WTC11 (cell line): ENCODE data around the gene PTPRK.

Experiments used
- CREB1 ChIP-seq: sonication (generic); formaldehyde crosslinking; IDR thresholded peaks from 2 replicates; pipeline ENCODE4 v1.8.0; 2023; ENCODE audit warnings: mild to moderate bottlenecking, missing genetic modification reagents
- MAX ChIP-seq: sonication (generic); formaldehyde crosslinking; IDR thresholded peaks from 2 replicates; pipeline ENCODE4 v1.8.0; 2022; ENCODE audit warnings: mild to moderate bottlenecking, missing genetic modification reagents
- ZMAT4 ChIP-seq: fragments of 250-450 bp; sonication (Bioruptor Pico); IDR thresholded peaks from 2 replicates; pipeline ENCODE4 v1.9.0; 2021; ENCODE audit warnings: mild to moderate bottlenecking
- TF ChIP-seq, protein P1 (sequence below): fragments of 200-600 bp; IDR thresholded peaks from 2 replicates; pipeline ENCODE4 v1.8.0; 2022; ENCODE audit warnings: antibody characterized with exemption

GRCh38 chr6:127923135-127923534, 597.3 kb downstream of the PTPRK start:
- TF ChIP-seq, protein P1, sequence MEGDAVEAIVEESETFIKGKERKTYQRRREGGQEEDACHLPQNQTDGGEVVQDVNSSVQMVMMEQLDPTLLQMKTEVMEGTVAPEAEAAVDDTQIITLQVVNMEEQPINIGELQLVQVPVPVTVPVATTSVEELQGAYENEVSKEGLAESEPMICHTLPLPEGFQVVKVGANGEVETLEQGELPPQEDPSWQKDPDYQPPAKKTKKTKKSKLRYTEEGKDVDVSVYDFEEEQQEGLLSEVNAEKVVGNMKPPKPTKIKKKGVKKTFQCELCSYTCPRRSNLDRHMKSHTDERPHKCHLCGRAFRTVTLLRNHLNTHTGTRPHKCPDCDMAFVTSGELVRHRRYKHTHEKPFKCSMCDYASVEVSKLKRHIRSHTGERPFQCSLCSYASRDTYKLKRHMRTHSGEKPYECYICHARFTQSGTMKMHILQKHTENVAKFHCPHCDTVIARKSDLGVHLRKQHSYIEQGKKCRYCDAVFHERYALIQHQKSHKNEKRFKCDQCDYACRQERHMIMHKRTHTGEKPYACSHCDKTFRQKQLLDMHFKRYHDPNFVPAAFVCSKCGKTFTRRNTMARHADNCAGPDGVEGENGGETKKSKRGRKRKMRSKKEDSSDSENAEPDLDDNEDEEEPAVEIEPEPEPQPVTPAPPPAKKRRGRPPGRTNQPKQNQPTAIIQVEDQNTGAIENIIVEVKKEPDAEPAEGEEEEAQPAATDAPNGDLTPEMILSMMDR = no peak
- TF ChIP-seq ZMAT4 (CRISPR knock-in tag) (no peak), CREB1 (CRISPR knock-in tag) (no peak), MAX (no peak)
